Endothelial cell of umbilical vein (primary cell): ENCODE results near the gene AMZ1. TPM values are rescaled to one million over a fixed set of nuclear protein-coding genes. Genes with fewer than 3 reads are reported as not detected.

Experiments used
- BruUV-seq: library from RNA; stranded (reverse); fragments of 400-500 nt; replicated peaks from 2 replicates; lab custom pipeline; 2021; lab: Mats Ljungman, UMichigan
- CTCF ChIA-PET: fragments of 300-600, 350-600 bp; sonication (Branson Sonifier 250); formaldehyde crosslinking; loops from one replicate; lab custom pipeline; 2021; ENCODE audit warnings: antibody characterized with exemption, inconsistent platforms; lab: Charles Lee
- POLR2A ChIA-PET: fragments of 300-600, 350-600 bp; sonication (Branson Sonifier 250); formaldehyde crosslinking; loops from one replicate; lab custom pipeline; 2021; ENCODE audit warnings: antibody characterized with exemption, inconsistent platforms; lab: Charles Lee
- DNase-seq: peaks from one replicate; pipeline ENCODE4 v3.0.0-alpha.2; 2011; ENCODE audit warnings: low read depth, low spot score
- FAIRE-seq: peaks from 2 replicates; lab custom pipeline; 2011; peaks lifted over from hg19 to GRCh38; lab: Jason Lieb, UNC
- H2AFZ ChIP-seq: 2 replicates; pipeline ENCODE4 v1.6.0; 2012; ENCODE audit warnings: low read depth, low read length, control low read depth, inconsistent platforms
- H3K27ac ChIP-seq: 2 replicates; pipeline ENCODE4 v1.5.1; 2011; ENCODE audit warnings: low read depth, mild to moderate bottlenecking, control low read depth, low read length, moderate library complexity; ENCODE audit not compliant: insufficient read depth
- H3K27me3 ChIP-seq, 2 experiments: 2 replicates each; pipeline versions ENCODE4 v1.6.0 to v1.6.1; 2011; ENCODE audit warnings: low read length in 2 of 2, mixed read lengths in 1 of 2; ENCODE audit not compliant: control insufficient read depth in 2 of 2, insufficient read depth in 2 of 2
- H3K36me3 ChIP-seq, 2 experiments: 2 replicates in 1 of 2; 3 replicates in 1 of 2; pipeline ENCODE4 v1.5.1; 2011; ENCODE audit warnings: low read length in 2 of 2, mild to moderate bottlenecking in 1 of 2, moderate library complexity in 1 of 2; ENCODE audit not compliant: control insufficient read depth in 2 of 2, insufficient read depth in 2 of 2; ENCODE audit errors: extremely low read depth in 1 of 2
- H3K4me1 ChIP-seq: 3 replicates; pipeline ENCODE4 v1.5.1; 2011; ENCODE audit warnings: mild to moderate bottlenecking, low read length; ENCODE audit not compliant: control insufficient read depth, insufficient read depth; ENCODE audit errors: extremely low read depth
- H3K4me2 ChIP-seq: 2 replicates; pipeline ENCODE4 v1.6.1; 2011; ENCODE audit warnings: low read length, control low read depth, mixed read lengths; ENCODE audit not compliant: insufficient read depth
- H3K4me3 ChIP-seq, 3 experiments: fragments of 200-600 bp in 1 of 3; sonication (generic), shearing (Covaris generic) in 1 of 3; replicated peaks in 1 of 3; 2 replicates each; pipeline ENCODE4 v1.5.1; 2011 to 2016; ENCODE audit warnings: control low read depth in 3 of 3, low read length in 3 of 3, mild to moderate bottlenecking in 2 of 3, inconsistent platforms in 1 of 3, low read depth in 1 of 3, moderate library complexity in 1 of 3; ENCODE audit not compliant: insufficient read depth in 1 of 3
- H3K79me2 ChIP-seq: 2 replicates; pipeline ENCODE4 v1.6.0; 2012; ENCODE audit warnings: low read length, inconsistent platforms; ENCODE audit not compliant: control insufficient read depth, insufficient read depth
- H3K9ac ChIP-seq: replicated peaks from 2 replicates; pipeline ENCODE3; 2011; ENCODE audit warnings: low read length, control low read depth; ENCODE audit not compliant: insufficient read depth; ENCODE audit errors: extremely low read depth
- H3K9me1 ChIP-seq: replicated peaks from 3 replicates; pipeline ENCODE4 v1.6.0; 2011; ENCODE audit warnings: mild to moderate bottlenecking, low read length; ENCODE audit not compliant: control insufficient read depth, insufficient read depth; ENCODE audit errors: extremely low read depth
- H3K9me3 ChIP-seq: replicated peaks from 2 replicates; pipeline ENCODE4 v1.5.1; 2012; ENCODE audit warnings: low read length, inconsistent platforms; ENCODE audit not compliant: control insufficient read depth, insufficient read depth
- H4K20me1 ChIP-seq: replicated peaks from 2 replicates; pipeline ENCODE3; 2011; ENCODE audit warnings: mild to moderate bottlenecking, low read length; ENCODE audit not compliant: control insufficient read depth, insufficient read depth; ENCODE audit errors: extremely low read depth
- GATA2 ChIP-seq: IDR thresholded peaks from 2 replicates; pipeline ENCODE4 v1.7.0; 2011; ENCODE audit warnings: low read depth, mild to moderate bottlenecking, moderate library complexity, mixed read lengths, low read length; ENCODE audit not compliant: insufficient read length, insufficient read depth
- MYC ChIP-seq: IDR thresholded peaks from one replicate; pipeline ENCODE4 v1.6.1; 2011; ENCODE audit warnings: mild to moderate bottlenecking, low read depth, low read length
- POLR2A ChIP-seq: IDR thresholded peaks from 2 replicates; pipeline ENCODE4 v1.6.1; 2012; ENCODE audit warnings: low read depth, mild to moderate bottlenecking, control low read depth, low read length
- POLR2AphosphoS5 ChIP-seq: IDR thresholded peaks from 2 replicates; pipeline ENCODE4 v1.6.1; 2012; ENCODE audit warnings: low read depth, mild to moderate bottlenecking, control low read depth, low read length, moderate library complexity; ENCODE audit not compliant: insufficient read depth
- dilution Hi-C: fragments of 300-500 bp; cut with MboI; formaldehyde crosslinking; loops from one replicate; pipeline ENCODE4 v1.15.0; 2019; ENCODE audit warnings: low sequenced_read_pairs; ENCODE audit not compliant: extremely low pct_ligation_motif_present
- intact Hi-C: fragments of 100-400 bp; cut with micrococcal nuclease; formaldehyde crosslinking; loops from one replicate; pipeline ENCODE4 v1.10.0; 2022
- polyA plus RNA-seq, 4 experiments: library from polyadenylated mRNA; depleted of rRNA in 3 of 4; stranded (reverse) in 3 of 4; unstranded in 1 of 4; fragments of >200 nt; gene quantifications; 2 replicates each; pipeline versions ENCODE4 v1.2.1 to v1.2.3, GENCODE V29; 2011 to 2012; ENCODE audit warnings: missing spikeins in 1 of 4
- total RNA-seq: library from RNA; stranded (reverse); gene quantifications from 2 replicates; pipeline ENCODE4 v1.2.3, GENCODE V29; 2021

Gene AMZ1
- total and polyA plus RNA-seq, 2 donors (not counting 3 experiments of a cell fraction or from before 2014, with no cell fraction given): not detected

DNA sequence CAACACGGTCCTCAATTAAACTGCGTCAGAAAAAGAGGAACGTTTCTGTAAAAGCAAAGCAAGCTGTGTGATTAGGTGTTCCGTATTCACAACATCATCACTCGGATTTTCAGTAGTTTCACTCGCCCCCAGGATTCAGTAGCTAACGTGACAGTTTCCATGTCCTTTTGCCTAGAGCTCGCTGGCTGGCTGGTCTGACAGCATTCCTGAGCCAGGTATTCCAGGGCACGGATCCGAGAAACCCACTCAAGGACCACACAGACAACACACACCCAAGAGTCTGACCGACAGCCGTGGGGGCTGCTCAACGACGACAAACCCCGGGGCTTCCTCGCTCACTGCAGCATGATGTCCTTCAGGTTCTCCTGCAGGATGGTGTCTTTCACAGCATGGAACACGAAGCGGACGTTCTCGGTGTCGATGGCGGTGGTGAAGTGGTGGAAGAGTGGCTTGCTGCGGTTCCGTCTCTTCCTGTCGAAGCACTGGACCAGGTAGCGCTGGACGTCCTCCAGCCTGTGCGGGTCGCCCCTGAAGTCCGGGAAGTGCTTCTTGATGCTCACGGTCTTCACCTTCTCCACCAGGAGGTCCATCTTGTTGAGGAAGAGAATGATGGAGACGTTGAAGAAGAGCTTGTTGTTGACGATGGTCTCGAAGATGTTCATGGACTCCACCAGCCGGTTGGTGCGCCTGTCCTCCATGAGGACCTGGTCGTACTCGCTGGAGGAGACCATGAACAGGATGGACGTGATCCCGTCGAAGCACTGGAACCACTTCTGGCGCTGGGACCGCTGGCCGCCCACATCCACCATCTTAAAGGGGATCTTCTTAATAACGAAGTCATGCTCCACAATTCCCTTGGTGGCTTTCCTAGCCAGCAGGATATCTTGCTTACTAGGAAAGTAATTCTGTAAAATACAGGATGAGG is 43.1 kb downstream of the AMZ1 start:
- Histone ChIP-seq H3K4me2 (no peak overlapping the region), H3K4me1 (peaks cover 33% of the 10 kb centered on the region), H3K9me3 (no peaks in the 10 kb centered on the region), H4K20me1 (no peaks in the 10 kb centered on the region), H3K27ac (no peak overlapping the region), H3K36me3 (peaks cover 0 to 20% of the 10 kb centered on the region in 2 experiments), H3K79me2 (no peaks in the 10 kb centered on the region), H3K4me3 (no peak overlapping the region), H3K9me1 (no peaks in the 10 kb centered on the region), H3K9ac (no peak overlapping the region), H2AFZ (no peak overlapping the region), H3K27me3 (no peaks in the 10 kb centered on the region)
- DNase-seq (no peak), FAIRE-seq (no peak)
- no TSS peak for BruUV-seq
- ChIA-PET POLR2A (no interaction called here), CTCF (interaction anchor here (1.6 kb wide), 1 partner anchor 12 kb away, joined by 5 read pairs; no protein-coding TSS in a partner anchor)
- no peak for TF ChIP-seq GATA2
- intact Hi-C loops (no loop called here), dilution Hi-C loops (no loop called here)

DNA sequence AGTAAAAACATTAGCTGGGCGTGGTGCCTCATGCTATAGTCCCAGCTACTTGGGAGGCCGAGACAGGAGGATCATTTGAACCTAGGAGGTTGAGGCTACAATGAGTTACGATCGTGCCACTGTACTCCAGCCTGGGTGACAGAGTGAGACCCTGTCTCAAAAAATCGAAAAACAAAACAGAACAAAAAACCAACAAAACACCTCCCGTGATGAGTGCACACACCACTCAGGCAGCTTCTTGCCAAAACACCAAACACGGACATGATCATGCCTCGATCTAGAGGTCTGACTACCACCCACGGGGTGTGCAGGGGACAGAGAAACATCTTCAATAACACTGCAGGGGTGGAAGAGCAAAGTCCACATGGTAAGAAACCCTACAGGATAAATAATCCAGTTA is 44.4 kb downstream of the AMZ1 start:
- no peak overlapping the region for H3K4me2 ChIP-seq
- peaks cover 0 to 16% of the 10 kb centered on the region in 2 experiments for H3K36me3 ChIP-seq
- no peaks in the 10 kb centered on the region for H3K9me1 ChIP-seq
- TF ChIP-seq POLR2A (no peak), MYC (no peak), POLR2AphosphoS5 (no peak)
- dilution Hi-C loops (no loop called here), intact Hi-C loops (no loop called here)
- peaks cover 33% of the 10 kb centered on the region for H3K4me1 ChIP-seq
- no peaks in the 10 kb centered on the region for H3K79me2 ChIP-seq
- H3K27me3 ChIP-seq: no peaks in the 10 kb centered on the region
- H3K9ac ChIP-seq: no peak overlapping the region
- CTCF ChIA-PET: no interaction called here
- H3K4me3 ChIP-seq: no peak overlapping the region
- H3K27ac ChIP-seq: no peak overlapping the region
- no peak for FAIRE-seq
- no peaks in the 10 kb centered on the region for H4K20me1 ChIP-seq
- no peak for DNase-seq
- POLR2A ChIA-PET: no interaction called here
- no TSS peak for BruUV-seq
- no peak overlapping the region for H2AFZ ChIP-seq
- H3K9me3 ChIP-seq: no peaks in the 10 kb centered on the region
